ENCODE measurements around the gene ARHGAP29.
"Not testable (repeated sequence)": the region's sequence is repeated elsewhere in the genome, so short reads cannot be mapped to it uniquely, and the experiment has no call there.

The ARHGAP29 gene

DNA sequence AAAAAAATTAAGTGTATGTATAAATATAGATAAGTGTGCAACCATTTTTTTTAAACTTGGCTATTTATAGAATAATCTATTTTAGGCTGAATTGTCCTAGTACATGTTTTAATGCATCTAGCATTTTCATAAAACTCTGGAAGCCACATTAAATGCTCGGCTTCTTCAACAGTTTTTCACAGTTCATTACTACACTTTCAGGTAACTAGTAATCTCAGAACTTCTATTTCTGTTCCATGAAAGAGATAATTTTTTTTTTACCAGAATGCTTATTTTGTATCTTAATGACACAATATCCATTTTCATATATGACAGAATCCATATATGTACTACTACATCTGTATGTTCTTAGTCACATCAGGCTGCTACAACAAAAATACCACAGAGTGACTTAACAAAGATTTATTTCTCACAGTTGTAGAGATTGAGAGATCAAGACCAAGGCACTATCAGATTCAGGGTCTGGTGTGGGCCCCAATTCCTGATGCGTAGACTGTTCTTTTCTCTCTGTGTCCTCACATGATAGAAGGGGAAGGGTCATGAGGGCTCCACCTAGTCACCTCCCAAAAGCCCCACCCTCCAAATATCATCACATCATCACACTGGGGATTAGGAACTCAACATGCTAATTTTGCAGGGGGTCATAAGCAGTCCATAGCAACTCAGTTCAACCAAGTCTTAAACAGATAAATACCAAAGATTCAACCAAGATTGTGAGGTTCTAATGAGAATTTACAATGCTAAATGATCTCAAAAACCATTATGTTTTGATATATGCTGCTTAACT, 43.1 kb downstream of the ARHGAP29 start:
- Histone ChIP-seq H3K27me3 (ENCODE audit: control insufficient read depth, insufficient read depth, low read length) (no peaks in the 10 kb centered on the region), H3K36me3 (ENCODE audit: insufficient read depth, low read length) (peaks cover 61% of the 10 kb centered on the region), H3K9ac (ENCODE audit: low read depth, low read length) (no peak overlapping the region), H3K4me1 (ENCODE audit: control insufficient read depth, insufficient read depth, low read length) (peaks cover 7% of the 10 kb centered on the region), H3K4me3 (ENCODE audit: low read length) (no peak overlapping the region), H3K9me3 (replicated peaks; ENCODE audit: low read length) (no peaks in the 10 kb centered on the region), H3K4me2 (ENCODE audit: low read length) (no peak overlapping the region)

DNA sequence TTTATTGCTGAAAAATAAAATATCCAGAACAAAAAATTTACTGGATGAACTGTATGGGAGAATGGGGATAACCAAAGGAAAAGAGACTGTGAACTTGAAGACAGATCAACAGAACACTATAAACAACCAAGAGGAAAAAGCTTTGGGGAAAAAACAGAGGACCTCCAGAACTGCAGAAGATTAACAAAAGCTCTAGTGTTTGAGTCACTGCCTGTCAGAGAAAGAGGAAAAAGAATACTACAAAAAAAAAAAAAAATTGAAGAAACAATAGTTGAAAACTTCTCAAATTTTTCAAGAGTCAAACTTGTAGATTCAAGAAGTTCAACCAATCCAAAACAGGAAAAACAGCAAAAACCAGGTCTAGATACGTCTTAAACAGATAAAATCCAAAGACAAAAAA, 44.3 kb downstream of the ARHGAP29 start:
- H3K4me2 ChIP-seq (ENCODE audit: low read length): no peak overlapping the region
- H3K36me3 ChIP-seq (ENCODE audit: insufficient read depth, low read length): peaks cover 69% of the 10 kb centered on the region
- no peak overlapping the region for H3K4me3 ChIP-seq (ENCODE audit: low read length)

DNA sequence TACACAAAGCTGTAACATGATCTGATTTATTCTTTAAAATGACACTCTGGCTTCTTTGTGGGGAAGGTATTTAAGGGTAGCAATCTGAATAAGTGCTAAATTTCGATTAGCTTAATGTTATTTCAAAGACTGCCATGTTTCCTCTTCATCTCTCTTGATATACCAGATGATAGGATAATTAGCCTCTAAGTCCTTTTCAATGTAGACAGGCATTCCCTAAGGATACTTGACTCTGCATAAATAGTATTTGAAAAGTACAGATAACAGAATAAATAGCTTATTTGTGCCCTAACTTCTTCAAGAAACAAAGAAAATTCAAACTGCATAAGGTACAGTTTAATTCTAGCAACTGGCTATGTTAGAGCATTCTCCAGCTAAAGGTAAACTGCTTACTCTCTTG, 46.2 kb downstream of the ARHGAP29 start:
- Histone ChIP-seq H3K4me1 (ENCODE audit: control insufficient read depth, insufficient read depth, low read length) (no peaks in the 10 kb centered on the region), H3K36me3 (ENCODE audit: insufficient read depth, low read length) (peaks cover 81% of the 10 kb centered on the region), H3K9ac (ENCODE audit: low read depth, low read length) (no peak overlapping the region), H3K9me3 (replicated peaks; ENCODE audit: low read length) (no peaks in the 10 kb centered on the region), H3K4me3 (ENCODE audit: low read length) (no peak overlapping the region), H3K27me3 (ENCODE audit: control insufficient read depth, insufficient read depth, low read length) (no peaks in the 10 kb centered on the region), H3K4me2 (ENCODE audit: low read length) (no peak overlapping the region)

More for the DNA sequence above, 44.3 kb downstream of the ARHGAP29 start:
- Histone ChIP-seq H3K9ac (ENCODE audit: low read depth, low read length) (no peak overlapping the region), H3K9me3 (replicated peaks; ENCODE audit: low read length) (no peaks in the 10 kb centered on the region), H3K27me3 (ENCODE audit: control insufficient read depth, insufficient read depth, low read length) (no peaks in the 10 kb centered on the region), H3K4me1 (ENCODE audit: control insufficient read depth, insufficient read depth, low read length) (peaks cover 7% of the 10 kb centered on the region)

DNA sequence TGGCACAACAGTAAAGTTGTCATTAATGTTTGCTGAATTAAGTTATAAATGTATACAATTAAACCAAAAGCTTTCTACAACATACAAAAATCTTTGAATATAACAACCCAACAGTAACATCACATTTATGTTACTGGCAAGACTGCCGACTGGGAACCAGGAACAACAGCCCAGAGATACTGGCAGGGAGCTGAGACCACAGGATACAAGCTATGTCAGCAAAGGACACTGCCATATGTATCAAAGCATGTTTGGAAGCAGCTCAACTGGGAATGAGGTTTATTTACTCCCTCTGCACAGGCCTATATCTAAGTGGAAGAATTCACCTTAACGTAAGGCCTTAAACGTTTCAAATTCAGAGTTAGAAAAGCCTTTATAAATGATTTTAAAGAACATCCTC, 50.4 kb downstream of the ARHGAP29 start:
- no peaks in the 10 kb centered on the region for H3K4me1 ChIP-seq (ENCODE audit: control insufficient read depth, insufficient read depth, low read length)
- no peaks in the 10 kb centered on the region for H3K9me3 ChIP-seq (replicated peaks; ENCODE audit: low read length)
- H3K27me3 ChIP-seq (ENCODE audit: control insufficient read depth, insufficient read depth, low read length): no peaks in the 10 kb centered on the region
- peaks cover 96% of the 10 kb centered on the region for H3K36me3 ChIP-seq (ENCODE audit: insufficient read depth, low read length)
- H3K4me3 ChIP-seq (ENCODE audit: low read length): no peak overlapping the region
- no peak overlapping the region for H3K9ac ChIP-seq (ENCODE audit: low read depth, low read length)
- no peak overlapping the region for H3K4me2 ChIP-seq (ENCODE audit: low read length)

DNA sequence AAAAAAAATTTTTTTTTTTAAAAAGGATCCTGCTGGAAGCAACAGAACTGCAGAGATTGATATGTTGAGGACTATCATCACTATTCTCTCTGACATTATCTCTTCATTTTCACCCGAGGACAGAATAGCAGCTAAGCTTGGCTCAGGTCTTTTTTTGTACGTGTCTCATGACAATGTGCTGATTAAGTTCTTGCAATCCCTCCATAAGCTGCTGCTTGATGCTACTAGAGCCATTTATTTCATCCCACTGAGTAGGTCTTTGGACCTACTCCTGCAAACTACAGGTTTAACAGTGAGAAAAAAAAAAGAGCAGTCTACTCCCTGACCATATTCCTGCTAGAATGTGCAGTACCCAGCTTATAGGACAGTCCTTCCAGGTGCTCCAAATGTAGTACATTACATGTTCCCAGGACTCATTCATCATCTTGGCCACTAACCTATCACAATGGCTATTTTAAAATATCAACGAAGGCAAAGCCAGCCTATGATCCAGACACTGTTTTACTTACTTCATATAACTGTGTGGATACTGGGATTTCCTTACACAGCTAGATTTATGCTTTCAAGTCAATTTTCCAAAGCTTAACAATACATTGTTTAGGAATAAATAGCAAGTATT, 54.1 kb downstream of the ARHGAP29 start:
- Histone ChIP-seq H3K9me3 (replicated peaks; ENCODE audit: low read length) (no peaks in the 10 kb centered on the region), H3K4me3 (ENCODE audit: low read length) (no peak overlapping the region), H3K4me1 (ENCODE audit: control insufficient read depth, insufficient read depth, low read length) (peaks cover 10% of the 10 kb centered on the region), H3K9ac (ENCODE audit: low read depth, low read length) (no peak overlapping the region), H3K36me3 (ENCODE audit: insufficient read depth, low read length) (peaks cover 92% of the 10 kb centered on the region), H3K4me2 (ENCODE audit: low read length) (no peak overlapping the region), H3K27me3 (ENCODE audit: control insufficient read depth, insufficient read depth, low read length) (no peaks in the 10 kb centered on the region)

DNA sequence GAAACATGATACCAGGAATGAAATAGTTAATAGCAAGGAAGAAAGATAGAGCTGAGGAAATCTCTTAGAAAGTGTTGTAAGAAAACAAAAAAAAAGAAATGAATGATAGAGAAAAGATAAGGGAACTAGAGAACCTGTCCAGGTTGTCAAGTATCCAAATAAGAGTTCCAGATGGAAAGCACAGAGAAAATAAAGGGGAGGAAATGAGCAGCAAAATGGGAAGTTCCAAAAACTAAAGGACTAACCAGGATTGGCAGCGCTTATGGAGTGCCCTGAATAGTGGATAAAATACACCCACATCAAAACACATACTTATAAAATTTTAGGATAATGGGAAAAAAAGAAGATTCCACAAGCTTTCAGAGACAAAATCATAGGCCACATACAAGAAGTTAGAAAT, 55.2 kb downstream of the ARHGAP29 start:
- H3K9ac ChIP-seq (ENCODE audit: low read depth, low read length): no peak overlapping the region
- peaks cover 10% of the 10 kb centered on the region for H3K4me1 ChIP-seq (ENCODE audit: control insufficient read depth, insufficient read depth, low read length)
- H3K9me3 ChIP-seq (replicated peaks; ENCODE audit: low read length): no peaks in the 10 kb centered on the region
- H3K4me2 ChIP-seq (ENCODE audit: low read length): no peak overlapping the region
- H3K36me3 ChIP-seq (ENCODE audit: insufficient read depth, low read length): peaks cover 92% of the 10 kb centered on the region
- H3K4me3 ChIP-seq (ENCODE audit: low read length): no peak overlapping the region
- H3K27me3 ChIP-seq (ENCODE audit: control insufficient read depth, insufficient read depth, low read length): no peaks in the 10 kb centered on the region

DNA sequence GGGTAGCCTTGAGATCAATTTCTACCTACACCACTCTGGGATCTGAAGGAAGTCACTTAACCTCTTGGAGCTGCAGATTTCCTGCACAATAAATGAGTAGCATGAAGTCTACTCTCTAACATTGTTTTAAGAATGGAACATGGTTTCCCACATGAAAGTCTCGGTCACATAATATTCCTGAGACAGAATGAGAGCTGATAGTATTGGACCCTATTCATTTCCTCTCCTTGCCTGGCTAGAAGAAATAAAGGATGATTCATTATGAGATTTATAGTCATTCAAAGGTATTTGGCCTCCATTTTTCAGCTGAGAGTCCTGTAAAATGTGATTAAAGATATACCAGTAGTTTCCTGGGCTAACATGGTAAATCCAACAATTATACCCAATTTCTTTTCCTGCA, 56.7 kb downstream of the ARHGAP29 start:
- Histone ChIP-seq H3K27me3 (ENCODE audit: control insufficient read depth, insufficient read depth, low read length) (no peaks in the 10 kb centered on the region), H3K4me2 (ENCODE audit: low read length) (no peak overlapping the region), H3K36me3 (ENCODE audit: insufficient read depth, low read length) (peaks cover 92% of the 10 kb centered on the region), H3K4me3 (ENCODE audit: low read length) (no peak overlapping the region), H3K4me1 (ENCODE audit: control insufficient read depth, insufficient read depth, low read length) (peaks cover 10% of the 10 kb centered on the region), H3K9ac (ENCODE audit: low read depth, low read length) (no peak overlapping the region), H3K9me3 (replicated peaks; ENCODE audit: low read length) (no peaks in the 10 kb centered on the region)

DNA sequence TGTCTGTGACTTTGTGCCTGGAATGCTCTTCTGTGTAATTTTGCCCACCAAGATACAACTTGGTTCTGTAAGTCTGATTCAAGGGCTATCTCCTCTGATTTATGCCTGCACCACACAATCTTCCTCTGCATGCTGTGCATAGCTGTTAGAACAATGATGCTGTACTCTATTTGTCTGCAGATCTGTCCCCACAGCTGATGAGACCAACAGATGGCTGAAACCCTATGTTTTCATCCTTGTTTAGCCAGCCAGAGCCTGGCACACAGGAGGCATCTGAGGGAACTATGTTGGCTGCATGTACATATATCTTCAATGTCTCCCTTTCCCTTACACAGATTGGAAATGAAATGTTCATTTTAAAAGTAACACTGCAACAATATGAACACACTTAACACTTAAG, 58.5 kb downstream of the ARHGAP29 start:
- peaks cover 10% of the 10 kb centered on the region for H3K4me1 ChIP-seq (ENCODE audit: control insufficient read depth, insufficient read depth, low read length)
- no peak overlapping the region for H3K9ac ChIP-seq (ENCODE audit: low read depth, low read length)
- H3K4me2 ChIP-seq (ENCODE audit: low read length): no peak overlapping the region
- no peaks in the 10 kb centered on the region for H3K27me3 ChIP-seq (ENCODE audit: control insufficient read depth, insufficient read depth, low read length)
- H3K4me3 ChIP-seq (ENCODE audit: low read length): no peak overlapping the region
- H3K9me3 ChIP-seq (replicated peaks; ENCODE audit: low read length): no peaks in the 10 kb centered on the region
- H3K36me3 ChIP-seq (ENCODE audit: insufficient read depth, low read length): peaks cover 92% of the 10 kb centered on the region

DNA sequence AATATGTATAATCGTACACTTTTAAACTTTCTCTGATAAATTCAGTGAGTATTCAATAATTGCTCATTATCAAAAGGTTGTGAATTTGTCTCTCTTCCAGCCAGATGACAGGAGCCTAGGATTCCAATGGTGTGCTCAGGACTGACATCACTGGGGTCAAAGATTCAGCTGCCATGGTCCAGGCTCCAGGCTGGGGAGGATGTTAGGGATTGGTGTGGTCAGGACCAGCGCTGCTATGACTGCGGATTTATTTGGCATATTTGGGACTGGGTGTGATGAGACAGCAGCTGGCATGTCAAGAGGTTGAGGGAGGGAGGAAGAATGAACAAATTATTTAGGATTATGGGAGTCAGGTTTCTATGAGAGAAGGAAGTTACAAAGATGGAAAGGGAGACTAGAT, 68.3 kb downstream of the ARHGAP29 start:
- H3K9ac ChIP-seq (ENCODE audit: low read depth, low read length): no peak overlapping the region
- no peak overlapping the region for H3K4me2 ChIP-seq (ENCODE audit: low read length)
- no peaks in the 10 kb centered on the region for H3K9me3 ChIP-seq (replicated peaks; ENCODE audit: low read length)
- H3K4me1 ChIP-seq (ENCODE audit: control insufficient read depth, insufficient read depth, low read length): no peaks in the 10 kb centered on the region
- H3K36me3 ChIP-seq (ENCODE audit: insufficient read depth, low read length): peaks cover 48% of the 10 kb centered on the region
- H3K4me3 ChIP-seq (ENCODE audit: low read length): no peak overlapping the region
- H3K27me3 ChIP-seq (ENCODE audit: control insufficient read depth, insufficient read depth, low read length): no peaks in the 10 kb centered on the region

DNA sequence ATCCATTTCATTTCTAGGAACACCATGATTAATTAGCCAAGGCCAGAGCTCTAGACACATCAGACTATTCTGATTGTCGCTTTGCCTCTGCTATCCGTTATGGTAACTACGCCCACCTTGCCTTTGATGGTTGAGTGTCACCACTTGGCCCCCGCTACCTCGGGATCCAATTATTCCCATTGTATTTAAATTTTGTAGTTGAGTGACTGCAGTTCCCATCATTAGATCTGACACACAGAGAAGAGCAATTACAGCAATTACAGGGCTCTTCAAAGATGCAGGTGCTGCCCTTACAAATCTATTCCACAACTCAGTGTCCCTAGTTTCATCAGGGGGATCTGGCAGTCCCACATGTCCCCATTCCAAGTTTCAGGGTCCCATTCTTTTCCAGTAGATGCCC, 71.5 kb downstream of the ARHGAP29 start:
- Histone ChIP-seq H3K9ac (ENCODE audit: low read depth, low read length) (no peak overlapping the region), H3K4me1 (ENCODE audit: control insufficient read depth, insufficient read depth, low read length) (peaks cover 4% of the 10 kb centered on the region), H3K27me3 (ENCODE audit: control insufficient read depth, insufficient read depth, low read length) (no peaks in the 10 kb centered on the region), H3K4me3 (ENCODE audit: low read length) (no peak overlapping the region), H3K36me3 (ENCODE audit: insufficient read depth, low read length) (peaks cover 17% of the 10 kb centered on the region), H3K4me2 (ENCODE audit: low read length) (no peak overlapping the region), H3K9me3 (replicated peaks; ENCODE audit: low read length) (no peaks in the 10 kb centered on the region)

DNA sequence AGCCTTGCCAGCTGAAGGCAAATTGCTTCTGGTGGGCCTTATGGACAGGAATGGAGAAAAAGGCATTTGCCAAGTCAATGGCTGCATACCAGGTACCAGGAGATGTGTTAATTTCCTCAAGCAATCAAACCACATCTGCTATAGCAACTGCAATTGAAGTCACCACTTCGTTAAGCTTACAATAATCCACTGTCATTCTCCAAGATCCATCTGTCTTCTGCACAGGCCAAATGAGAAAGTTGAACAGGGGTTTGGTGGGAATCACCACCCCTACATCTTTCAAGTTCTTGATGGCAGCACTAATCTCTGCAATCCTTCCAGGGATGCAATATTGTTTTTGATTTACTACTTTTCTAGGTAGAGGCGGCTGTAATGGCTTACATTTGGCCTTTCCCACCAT, 72.5 kb downstream of the ARHGAP29 start:
- not testable (repeated sequence) for H3K27me3 ChIP-seq (ENCODE audit: control insufficient read depth, insufficient read depth, low read length); H3K9me3 ChIP-seq (replicated peaks; ENCODE audit: low read length)

DNA sequence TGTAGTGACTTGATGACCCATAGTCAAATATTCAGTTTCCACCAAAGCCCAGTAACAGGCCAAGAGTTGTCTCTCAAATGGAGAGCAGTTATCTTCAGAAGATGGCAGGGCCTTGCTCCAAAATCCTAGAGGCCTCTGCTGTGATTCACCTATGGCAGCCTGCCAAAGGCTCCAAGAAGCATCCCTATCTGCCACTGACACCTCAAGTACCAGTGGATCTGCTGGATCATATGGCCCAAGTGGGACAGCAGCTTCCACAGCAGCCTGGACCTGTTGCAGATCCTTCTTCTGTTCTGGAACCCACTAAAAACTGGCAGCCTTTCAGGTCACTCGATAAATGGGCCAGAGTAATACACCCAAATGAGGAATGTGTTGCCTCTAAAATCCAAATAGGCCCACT, 73.3 kb downstream of the ARHGAP29 start:
- H3K9ac ChIP-seq (ENCODE audit: low read depth, low read length); H3K4me1 ChIP-seq (ENCODE audit: control insufficient read depth, insufficient read depth, low read length); H3K4me3 ChIP-seq (ENCODE audit: low read length); H3K9me3 ChIP-seq (replicated peaks; ENCODE audit: low read length); H3K27me3 ChIP-seq (ENCODE audit: control insufficient read depth, insufficient read depth, low read length); H3K36me3 ChIP-seq (ENCODE audit: insufficient read depth, low read length); H3K4me2 ChIP-seq (ENCODE audit: low read length): not testable (repeated sequence)

More for the DNA sequence above, 72.5 kb downstream of the ARHGAP29 start:
- not testable (repeated sequence) for H3K9ac ChIP-seq (ENCODE audit: low read depth, low read length); H3K4me1 ChIP-seq (ENCODE audit: control insufficient read depth, insufficient read depth, low read length); H3K36me3 ChIP-seq (ENCODE audit: insufficient read depth, low read length); H3K4me2 ChIP-seq (ENCODE audit: low read length); H3K4me3 ChIP-seq (ENCODE audit: low read length)

Data from skeletal muscle satellite cell (primary cell).